HG02798 (cell line): Measurements from ENCODE around the gene WFDC5.
"Not testable (repeated sequence)": the region's sequence is repeated elsewhere in the genome, so short reads cannot be mapped to it uniquely, and the experiment has no call there.

ENCODE experiments used
- ATAC-seq: cut with Tn5 transposase; IDR thresholded peaks from one replicate; pipeline ENCODE4 v1.9.1; 2021; ENCODE audit warnings: mild to moderate bottlenecking; ENCODE audit not compliant: unreplicated experiment, poor library complexity

Gene WFDC5, protein sequence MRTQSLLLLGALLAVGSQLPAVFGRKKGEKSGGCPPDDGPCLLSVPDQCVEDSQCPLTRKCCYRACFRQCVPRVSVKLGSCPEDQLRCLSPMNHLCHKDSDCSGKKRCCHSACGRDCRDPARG

DNA sequence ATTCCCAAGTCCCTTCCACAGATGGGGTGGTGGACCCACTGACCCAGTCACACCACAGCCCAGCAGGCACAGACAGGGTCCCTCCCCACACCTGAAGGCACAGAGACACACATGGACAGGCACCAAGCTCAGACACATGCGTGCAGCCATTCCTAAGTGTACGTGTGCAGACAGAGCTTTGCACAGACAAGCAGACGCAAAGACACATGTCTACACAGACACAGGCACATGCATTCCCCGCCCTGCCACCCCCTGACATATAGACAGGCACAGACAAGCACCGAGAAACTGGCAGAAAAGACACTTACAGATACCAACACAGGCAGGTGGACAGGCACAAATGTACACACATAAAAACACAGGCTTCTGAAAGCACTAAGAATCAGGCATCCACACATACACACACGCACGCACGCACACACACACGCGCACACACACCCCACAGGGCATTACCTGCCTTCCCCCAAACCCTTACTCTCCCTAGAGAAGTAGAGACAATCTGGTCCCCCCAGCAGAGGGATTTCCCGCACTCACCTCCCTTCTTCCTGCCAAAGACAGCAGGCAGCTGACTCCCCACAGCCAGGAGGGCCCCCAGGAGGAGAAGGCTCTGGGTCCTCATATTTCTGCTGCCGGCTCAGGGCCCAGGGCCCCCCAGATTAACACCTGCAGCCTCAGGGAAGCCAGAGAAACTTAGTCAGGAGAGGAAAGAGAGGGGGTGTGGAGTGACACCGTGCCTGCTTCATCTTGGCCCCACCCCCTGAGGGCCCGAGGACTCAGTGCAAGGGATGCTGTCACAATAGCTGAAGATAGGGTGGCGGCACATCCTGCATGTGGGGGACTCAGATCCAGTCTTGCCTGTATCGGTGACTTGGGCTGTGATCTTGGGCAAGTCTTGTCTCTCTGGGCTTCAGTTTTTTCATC is at the start of gene WFDC5:
TSS of gene WFDC5 (minus strand) at position 710 of the 921 bp plus-strand sequence. CDS start at position 619, 91 bp downstream.
- no peak for ATAC-seq

- no peak for ATAC-seq
Observed at GRCh38 chr20:45163083-45163803, 48.3 kb upstream of the WFDC5 start.

DNA sequence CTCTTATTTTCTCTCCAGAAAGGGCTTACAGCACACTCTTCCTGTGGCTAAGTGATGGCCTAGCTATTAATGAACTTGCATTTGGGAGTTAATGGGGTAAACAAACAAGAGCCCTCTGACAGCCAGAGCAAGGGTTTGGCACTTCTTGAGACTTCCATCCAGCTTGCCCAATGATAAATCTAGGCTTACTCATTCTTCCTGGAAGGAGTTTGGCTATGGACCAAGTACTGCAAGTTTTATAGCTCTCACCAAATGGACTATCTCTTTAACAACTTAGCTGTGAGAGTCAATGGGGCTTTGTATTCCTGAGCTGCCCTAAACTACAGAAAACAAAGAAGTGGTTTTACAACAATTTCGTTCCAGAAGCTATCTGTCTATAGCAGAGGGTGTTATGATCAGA is 43.0 kb upstream of the WFDC5 start:
- no peak for ATAC-seq

- no peak for ATAC-seq
Observed at GRCh38 chr20:45156713-45157112, 41.7 kb upstream of the WFDC5 start.

GRCh38 chr20:45154794-45155193 is 39.8 kb upstream of the WFDC5 start:
- ATAC-seq: not testable (repeated sequence)

DNA sequence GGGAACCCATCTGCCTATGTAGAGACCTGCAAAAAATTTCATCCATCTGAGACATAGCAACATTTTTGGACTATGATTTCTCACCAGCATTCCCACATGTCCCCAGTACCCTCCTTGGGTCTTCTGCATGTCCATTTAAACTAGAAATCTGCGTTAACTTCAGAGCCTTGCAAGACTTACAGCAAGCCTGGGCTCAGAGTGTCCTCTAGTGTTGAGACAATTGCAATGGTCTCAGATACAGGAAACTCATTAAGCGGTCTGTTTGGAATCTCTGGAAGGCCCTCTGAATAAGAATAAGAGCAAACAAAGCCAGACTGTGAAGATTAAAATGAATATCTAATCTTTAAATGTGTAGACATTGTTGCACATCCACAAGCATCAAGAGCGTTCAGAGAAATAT is 39.2 kb upstream of the WFDC5 start:
- ATAC-seq: no peak

DNA sequence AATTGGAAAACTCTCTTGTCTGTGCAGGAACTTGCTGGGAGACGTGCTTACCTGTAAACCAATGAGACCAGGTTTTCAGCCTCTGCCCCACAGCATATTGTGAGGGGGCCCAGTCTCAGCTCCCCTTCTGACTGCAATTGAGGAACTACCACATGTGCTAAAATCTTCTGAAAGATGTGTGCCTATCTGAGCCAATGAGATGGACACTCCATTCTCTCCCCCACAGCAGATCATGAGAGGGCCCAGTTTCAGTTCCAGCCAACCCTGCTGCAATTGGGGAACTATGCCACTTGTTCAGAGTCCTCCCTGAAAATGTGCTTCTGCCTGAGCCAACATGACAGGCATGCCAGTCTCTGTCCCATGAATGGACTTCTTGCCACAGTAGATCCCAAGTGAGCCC is 38.8 kb upstream of the WFDC5 start:
- ATAC-seq: no peak

DNA sequence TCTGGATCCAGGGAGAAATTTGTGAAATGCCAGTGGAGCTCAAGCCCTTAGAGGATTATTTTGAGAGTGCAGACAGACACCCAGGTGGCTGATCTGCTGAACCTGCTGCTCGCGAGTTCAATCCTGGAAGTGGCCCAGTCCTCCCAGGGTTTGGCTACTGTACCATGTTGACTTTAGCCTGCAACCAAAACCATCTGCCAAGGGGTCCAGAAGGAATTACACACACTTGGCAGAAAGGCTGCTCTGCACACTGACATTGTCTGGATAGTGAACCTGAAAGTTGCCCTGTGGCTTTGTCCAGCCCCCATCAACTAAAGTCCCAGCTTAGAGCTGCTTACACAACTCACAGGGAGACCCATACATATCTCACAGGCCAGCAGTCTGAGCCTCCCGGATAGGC is 38.2 kb upstream of the WFDC5 start:
- ATAC-seq: no peak

- no peak for ATAC-seq
Observed at GRCh38 chr20:45152405-45152804, 37.4 kb upstream of the WFDC5 start.

DNA sequence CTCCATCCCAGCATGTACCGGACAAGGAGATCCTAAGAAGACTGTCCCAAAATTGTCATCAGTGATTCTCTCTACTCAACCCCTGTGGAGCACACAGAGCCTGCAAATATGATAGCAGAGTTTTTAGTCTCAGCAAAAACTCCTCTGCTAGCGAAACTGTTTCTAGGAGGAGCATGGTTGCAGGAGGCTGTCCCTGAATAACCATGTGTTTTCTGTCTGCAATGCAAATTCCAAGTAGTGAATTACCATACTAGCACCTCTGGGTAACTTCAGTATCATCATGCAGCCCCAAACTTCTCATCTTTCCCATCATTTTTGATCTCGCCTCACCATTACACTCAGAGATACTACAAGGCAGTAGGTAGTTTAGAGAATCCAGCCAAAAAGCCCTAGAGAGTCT is 34.1 kb upstream of the WFDC5 start:
- ATAC-seq: no peak

- ATAC-seq: no peak
Observed at GRCh38 chr20:45140836-45141235, 25.9 kb upstream of the WFDC5 start.

DNA sequence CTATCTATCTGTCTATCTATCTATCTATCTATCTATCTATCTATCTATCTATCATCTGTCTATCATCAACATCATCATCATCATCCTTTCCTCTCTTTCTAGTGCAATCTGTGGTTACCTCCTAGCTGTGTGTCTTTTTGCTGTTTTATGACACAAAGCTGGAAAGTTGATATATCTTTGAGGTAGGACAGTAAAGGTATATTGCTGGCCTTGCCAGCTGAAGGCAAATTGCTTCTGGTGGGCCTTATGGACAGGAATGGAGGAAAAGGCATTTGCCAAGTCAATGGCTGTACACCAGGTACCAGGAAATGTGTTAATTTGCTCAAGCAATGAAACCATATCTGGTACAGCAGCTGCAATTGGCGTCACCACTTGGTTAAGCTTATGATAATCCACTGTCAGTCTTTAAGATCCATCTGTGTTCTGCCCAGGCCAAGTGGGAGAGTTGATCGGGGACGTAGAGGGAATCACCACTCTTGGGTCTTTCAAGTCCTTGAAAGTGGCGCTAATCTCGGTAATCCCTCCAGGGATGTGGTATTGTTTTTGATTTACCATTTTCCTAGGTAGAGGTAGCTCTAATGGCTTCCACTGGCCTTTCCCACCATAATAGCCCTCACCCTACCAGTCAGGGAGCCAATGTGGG is 24.9 kb upstream of the WFDC5 start:
- not testable (repeated sequence) for ATAC-seq

GRCh38 chr20:45138561-45139300 is 23.8 kb upstream of the WFDC5 start:
- ATAC-seq: no peak

DNA sequence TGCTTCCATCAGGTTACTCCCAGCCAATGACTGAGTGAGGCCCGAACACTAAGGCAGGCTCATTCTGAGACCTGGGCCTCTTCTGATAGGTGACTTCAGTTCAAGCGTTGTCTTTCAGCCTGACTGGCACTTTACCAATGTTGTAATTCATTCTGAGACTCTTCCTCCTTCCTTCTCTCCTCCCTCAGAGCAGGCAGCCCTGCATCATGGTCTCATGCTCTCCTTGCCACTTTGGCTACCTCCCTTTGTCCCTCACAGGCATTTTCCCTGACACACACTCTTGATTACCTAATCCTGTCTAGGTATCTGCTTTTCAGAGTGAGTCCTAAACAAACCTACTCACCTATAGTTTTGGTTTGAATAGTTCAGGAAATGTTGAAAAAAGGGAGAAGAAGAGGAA is 21.9 kb upstream of the WFDC5 start:
- no peak for ATAC-seq

DNA sequence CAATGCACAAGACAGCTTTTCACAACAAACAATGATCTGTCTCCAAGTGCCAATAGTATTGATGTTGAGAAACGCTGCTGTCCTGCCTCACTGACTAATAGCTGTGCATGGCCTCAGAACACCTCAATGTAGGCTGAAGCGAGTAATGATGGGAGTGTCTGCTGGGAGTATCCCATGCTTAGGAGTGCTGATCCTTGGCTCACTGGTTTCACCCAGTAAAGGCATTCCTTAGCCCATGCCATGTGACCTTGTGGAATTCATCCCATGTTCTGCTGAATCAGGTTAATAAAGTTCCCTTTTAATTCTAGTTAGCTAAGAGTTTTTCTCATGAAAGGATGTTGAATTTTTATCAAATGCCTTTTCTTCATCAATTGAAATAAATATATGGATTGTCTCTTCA is 13.1 kb upstream of the WFDC5 start:
- no peak for ATAC-seq

- no peak for ATAC-seq
Observed at GRCh38 chr20:45124365-45124764, 9.4 kb upstream of the WFDC5 start, which contains the start of gene WFDC12. Gene WFDC12, minus strand, starts transcription at chr20:45124465. Its CDS starts 18 bp downstream, at chr20:45124447.

GRCh38 chr20:45121388-45121787 is 6.4 kb upstream of the WFDC5 start:
- ATAC-seq: no peak

DNA sequence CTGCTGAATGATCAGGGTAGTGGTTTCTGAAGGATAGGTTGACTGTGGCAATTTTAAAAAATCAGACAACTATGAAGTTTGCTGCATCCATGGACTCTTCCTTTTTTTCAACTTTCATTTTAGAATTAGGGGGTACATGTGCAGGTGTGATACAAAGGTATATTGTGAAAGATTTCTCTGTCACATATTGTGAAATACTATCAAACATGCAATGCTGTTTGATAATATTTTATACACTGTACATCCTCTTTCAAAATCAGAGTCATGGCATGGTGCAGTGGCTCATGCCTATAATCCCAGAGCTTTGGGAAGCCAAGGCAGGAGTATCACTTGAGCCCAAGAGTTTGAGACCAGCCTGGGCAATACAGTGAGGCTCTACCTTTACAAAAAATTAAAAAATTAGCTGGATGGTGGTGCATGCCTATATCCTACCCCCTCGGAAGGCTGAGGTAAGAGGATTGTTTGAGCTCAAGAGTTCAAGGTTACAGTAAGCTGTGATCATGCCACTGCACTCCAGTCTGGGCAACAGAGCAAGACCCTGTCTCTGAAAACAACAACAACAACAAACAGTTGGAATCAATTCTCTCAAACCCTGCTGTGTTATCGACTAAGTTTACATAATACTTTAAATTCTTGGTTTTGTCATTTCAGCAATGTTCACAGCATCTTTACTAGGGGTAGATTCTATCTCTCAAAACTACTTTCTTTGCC is 4.7 kb upstream of the WFDC5 start:
- no peak for ATAC-seq

DNA sequence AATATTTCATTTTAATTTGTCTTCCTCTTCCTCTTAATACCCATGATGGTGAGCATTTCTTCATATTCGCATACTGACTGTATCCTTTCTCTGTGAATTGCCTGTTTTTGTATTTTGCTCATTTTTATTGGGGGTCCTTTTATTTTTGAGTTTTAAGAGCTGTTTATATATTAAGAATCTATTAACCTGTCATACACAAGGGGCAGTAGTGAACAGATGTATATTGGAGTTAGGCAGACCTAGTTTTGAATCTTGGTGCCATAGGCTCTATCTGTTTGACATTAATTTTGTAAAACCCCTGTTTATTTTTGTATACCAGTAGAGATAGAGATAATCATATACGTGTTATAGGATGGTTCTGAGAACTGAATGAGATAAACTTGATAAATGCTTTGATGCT is 3.1 kb upstream of the WFDC5 start:
- ATAC-seq: no peak
